GM19043 (cell line): ENCODE data around the gene CHERP.
"Not testable (repeated sequence)": the region's sequence is repeated elsewhere in the genome, so short reads cannot be mapped to it uniquely, and the experiment has no call there.

ENCODE experiments used
- ATAC-seq: cut with Tn5 transposase; IDR thresholded peaks from one replicate; pipeline ENCODE4 v1.9.1; 2021; ENCODE audit warnings: low read depth; ENCODE audit not compliant: unreplicated experiment

Gene CHERP

DNA sequence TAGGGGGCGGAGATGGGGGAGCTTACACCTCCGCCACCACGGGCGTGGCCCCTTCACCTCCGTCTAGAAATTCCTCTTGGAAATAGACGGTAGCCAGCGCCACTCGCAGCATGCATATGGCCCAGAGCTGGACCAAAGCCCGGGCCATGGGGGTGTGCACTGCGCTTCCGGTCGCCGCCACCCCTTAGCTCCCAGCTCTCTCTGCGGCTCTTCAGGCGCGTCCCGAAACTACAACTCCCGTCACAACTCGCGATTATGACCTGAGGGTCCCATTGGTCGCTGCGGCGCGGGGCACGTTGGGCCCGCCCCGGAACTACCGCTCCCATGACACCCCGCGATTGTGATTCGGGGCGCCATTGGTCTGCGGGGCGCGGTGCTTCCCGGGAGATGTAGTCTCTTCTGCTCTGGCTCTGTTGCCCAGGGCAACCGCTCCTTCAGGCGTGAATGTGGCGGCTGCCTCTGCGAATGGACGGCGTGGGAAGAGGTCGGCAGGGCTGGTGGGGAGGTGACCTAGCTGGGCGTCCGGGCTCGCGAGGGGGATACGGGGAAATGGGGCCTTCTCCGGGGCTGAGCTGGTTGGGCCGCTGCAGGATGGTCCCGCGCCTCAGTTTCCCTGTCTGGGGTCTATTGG is 46.1 kb downstream of the CHERP start, which contains the start of the genes C19orf44 and CALR3:
TSS of gene C19orf44 (plus strand) at position 413 of the 631 bp plus-strand sequence. CDS start 4,399 bp downstream, outside the sequence.
TSS of gene CALR3 (minus strand) at position 186 of the 631 bp plus-strand sequence. CDS start at position 148, 38 bp downstream.
- peak; percentile 93 for ATAC-seq

DNA sequence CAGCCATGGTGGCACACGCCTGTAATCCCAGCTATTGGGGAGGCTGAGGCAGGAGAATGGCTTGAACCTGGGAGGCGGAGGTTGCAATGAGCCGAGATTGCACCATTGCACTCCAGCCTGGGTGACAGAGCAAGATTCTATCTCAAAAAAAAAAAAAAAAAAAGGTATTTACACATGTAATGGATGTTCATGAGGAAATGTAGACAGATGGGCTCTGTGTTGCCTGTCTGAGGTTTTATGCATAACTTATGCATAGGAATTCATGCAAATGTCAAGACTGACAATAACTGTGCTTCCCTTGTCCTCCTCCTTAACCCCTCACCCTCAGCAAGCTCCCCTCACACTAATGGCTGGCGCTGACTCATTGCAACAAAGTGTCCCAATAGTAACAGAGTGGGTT is 55.8 kb downstream of the CHERP start:
- ATAC-seq: not testable (repeated sequence)

GRCh38 chr19:16482745-16483144 is 59.5 kb downstream of the CHERP start:
- ATAC-seq: no peak

GRCh38 chr19:16477311-16477710 is 64.9 kb downstream of the CHERP start:
- ATAC-seq: no peak

GRCh38 chr19:16476401-16476800 is 65.8 kb downstream of the CHERP start:
- no peak for ATAC-seq

- no peak for ATAC-seq
Observed at GRCh38 chr19:16473875-16474392, 68.3 kb downstream of the CHERP start.

DNA sequence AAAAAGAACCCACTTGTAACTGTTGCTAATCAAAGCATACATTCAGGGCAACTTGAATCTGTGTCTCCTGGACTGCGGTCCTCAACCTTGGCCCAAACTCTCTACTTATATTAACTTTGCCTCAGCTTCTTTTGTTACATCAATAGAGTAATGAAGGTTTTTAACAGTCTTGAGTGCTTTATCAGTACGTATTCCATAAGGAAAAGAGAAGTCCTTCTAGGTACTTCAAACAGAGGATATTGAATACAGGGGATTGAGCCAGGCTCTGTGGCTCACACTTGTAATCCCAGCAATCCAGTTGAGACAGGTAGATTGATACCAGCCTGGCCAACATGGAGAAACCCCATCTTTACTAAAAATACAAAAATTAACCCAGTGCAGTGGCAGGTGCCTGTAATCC is 69.2 kb downstream of the CHERP start:
- ATAC-seq: no peak

GRCh38 chr19:16472559-16472899 is 69.7 kb downstream of the CHERP start:
- ATAC-seq: not testable (repeated sequence)

- ATAC-seq: no peak
Observed at GRCh38 chr19:16470911-16471811, 71.1 kb downstream of the CHERP start.

GRCh38 chr19:16470541-16470910 is 71.7 kb downstream of the CHERP start:
- ATAC-seq: no peak
